Measurements from ENCODE around the gene MAEA. TPM values are rescaled to one million over a fixed set of nuclear protein-coding genes. Genes with fewer than 3 reads are reported as not detected.

The MAEA gene
- total and polyA plus RNA-seq, 9 of the 15 experiments (the other 6 are each of a cell fraction or from before 2014, with no cell fraction given), result 2.1 to 86.5 (median 45.0) TPM

DNA sequence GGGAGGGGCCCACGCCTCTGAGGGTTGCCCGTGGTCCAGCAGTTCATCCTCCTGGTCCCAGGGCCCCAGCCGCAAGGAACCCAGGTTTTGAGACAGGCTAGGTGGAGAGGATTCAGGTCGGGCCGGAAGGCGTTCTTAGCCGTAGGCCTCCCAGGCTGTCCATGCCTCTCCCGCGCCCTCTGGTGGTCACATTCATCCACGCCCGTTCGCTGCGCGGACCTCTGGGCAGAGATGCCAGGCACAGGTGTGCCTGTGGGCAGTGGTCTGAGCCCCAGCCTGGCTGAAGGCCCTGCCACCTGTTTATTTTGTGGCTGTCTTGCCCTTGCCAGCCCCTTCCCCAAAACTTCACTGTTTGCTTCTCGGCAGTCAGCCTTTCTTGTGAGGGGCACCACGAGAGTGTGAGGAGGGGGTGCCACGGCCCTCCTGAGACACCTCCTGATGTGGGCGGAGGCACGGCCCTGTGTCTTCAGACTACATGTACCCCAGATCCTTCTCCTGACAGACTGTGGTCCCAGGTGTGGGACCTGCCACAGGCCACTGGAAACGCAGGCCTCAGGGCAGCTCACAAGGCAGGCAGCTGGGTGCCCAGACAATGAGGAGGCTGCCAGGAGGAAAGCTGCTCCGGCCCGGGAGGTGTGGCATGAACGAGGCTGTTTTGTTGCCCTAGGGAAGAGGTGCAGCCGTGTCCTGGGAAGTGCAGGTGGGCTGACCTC lies 62.3 kb downstream of the MAEA start:
- H3K4me1 ChIP-seq (replicated peaks in 1 of 2; ENCODE audit: control insufficient read depth in 2 of 2, insufficient read depth in 2 of 2, low read length in 2 of 2), result peaks cover 7 to 71% of the 10 kb centered on the region in 2 experiments
- H2AFZ ChIP-seq (ENCODE audit: low read depth, low read length), result peak overlapping the region; percentile 42; the same call in 1 of the 2 replicates
- WGBS (ENCODE audit: insufficient coverage, low coverage, missing lambda C conversion rate), result 27% methylated on average over 24 of the region's 24 CpGs
- peak; percentile 87 for FAIRE-seq
- intact Hi-C loops (cut with micrococcal nuclease) (loop anchor here (10.0 kb wide), 1 partner anchor 373 kb away; the partner anchor contains the start of genes TACC3 and TMEM129), in situ Hi-C loops (cut with MboI) (loop anchor here (5.0 kb wide), 2 partner anchors 220 to 275 kb away; no protein-coding TSS in a partner anchor)
- peak overlapping the region in 1 of 2 experiments; percentile 85; a peak in 1 of 4 replicates for H3K9ac ChIP-seq (ENCODE audit: insufficient read depth in 1 of 2, low read depth in 2 of 2, low read length in 2 of 2)
- H3K9me1 ChIP-seq (ENCODE audit: control insufficient read depth, insufficient read depth, low read length), result peaks cover 4% of the 10 kb centered on the region
- no peak overlapping the region for H3K4me2 ChIP-seq (ENCODE audit: insufficient read depth, low read length)
- H3K9me3 ChIP-seq (replicated peaks; ENCODE audit: control insufficient read depth, insufficient read depth, low read depth, low read length), result no peaks in the 10 kb centered on the region
- no peak overlapping the region for H3K27ac ChIP-seq (ENCODE audit: extremely low read depth, low read depth, low read length)
- H3K27me3 ChIP-seq (ENCODE audit: control insufficient read depth in 2 of 2, insufficient read depth in 2 of 2, low read length in 2 of 2), result no peaks in the 10 kb centered on the region
- H3K4me3 ChIP-seq, result no peak overlapping the region
- BruUV-seq (replicated peaks), result no TSS peak
- ChIA-PET POLR2A (no interaction called here), CTCF (ENCODE audit: low intra/inter-chr PET ratio) (interaction anchor here (0.6 to 1.4 kb wide), 3 partner anchors 161 to 374 kb away, joined by 4 to 11 read pairs (median 4); no protein-coding TSS in a partner anchor)
- DNase-seq (ENCODE audit: extremely low read depth in 1 of 4, low spot score in 3 of 4), result peak; percentile 78 to 82 (median 80)
- H3K79me2 ChIP-seq (ENCODE audit: control insufficient read depth, insufficient read depth, low read length), result peaks cover 16% of the 10 kb centered on the region; the same call in 2 of the 3 replicates
- H4K20me1 ChIP-seq (replicated peaks; ENCODE audit: control insufficient read depth, insufficient read depth, low read length), result peaks cover 10% of the 10 kb centered on the region; the same call in 1 of the 2 replicates
- H3K36me3 ChIP-seq (ENCODE audit: control insufficient read depth, insufficient read depth, low read length), result peaks cover 43% of the 10 kb centered on the region; the same call in 2 of the 3 replicates
- peak; percentile 63 for ATAC-seq
- no peak for TF ChIP-seq NR4A1 (CRISPR knock-in tag; IDR thresholded peaks at IDR 0.05)
- TF ChIP-seq NR4A1 (tag; IDR thresholded peaks at IDR 0.05), result no peak
- 0 out of 2 replicates have a peak, but pooled peaks have one; percentile 16 for TF ChIP-seq TARDBP (IDR thresholded peaks at IDR 0.05)
- TF ChIP-seq ZNF282 (CRISPR knock-in tag; IDR thresholded peaks at IDR 0.05), result 0 out of 2 replicates have a peak, but pooled peaks have one; percentile 54
- TF ChIP-seq TSC22D4 (tag; IDR thresholded peaks at IDR 0.05), result no peak
- peak; percentile 78 for TF ChIP-seq XRCC5 (IDR thresholded peaks at IDR 0.05; ENCODE audit: low read depth, low read length)
- TF ChIP-seq CREM (IDR thresholded peaks at IDR 0.05; ENCODE audit: low read depth), result 0 out of 2 replicates have a peak, but pooled peaks have one; percentile 41
- 0 out of 2 replicates have a peak, but pooled peaks have one; percentile 34 for TF ChIP-seq POLR2G (IDR thresholded peaks at IDR 0.05; ENCODE audit: low read depth, low read length)
- TF ChIP-seq, protein P1, sequence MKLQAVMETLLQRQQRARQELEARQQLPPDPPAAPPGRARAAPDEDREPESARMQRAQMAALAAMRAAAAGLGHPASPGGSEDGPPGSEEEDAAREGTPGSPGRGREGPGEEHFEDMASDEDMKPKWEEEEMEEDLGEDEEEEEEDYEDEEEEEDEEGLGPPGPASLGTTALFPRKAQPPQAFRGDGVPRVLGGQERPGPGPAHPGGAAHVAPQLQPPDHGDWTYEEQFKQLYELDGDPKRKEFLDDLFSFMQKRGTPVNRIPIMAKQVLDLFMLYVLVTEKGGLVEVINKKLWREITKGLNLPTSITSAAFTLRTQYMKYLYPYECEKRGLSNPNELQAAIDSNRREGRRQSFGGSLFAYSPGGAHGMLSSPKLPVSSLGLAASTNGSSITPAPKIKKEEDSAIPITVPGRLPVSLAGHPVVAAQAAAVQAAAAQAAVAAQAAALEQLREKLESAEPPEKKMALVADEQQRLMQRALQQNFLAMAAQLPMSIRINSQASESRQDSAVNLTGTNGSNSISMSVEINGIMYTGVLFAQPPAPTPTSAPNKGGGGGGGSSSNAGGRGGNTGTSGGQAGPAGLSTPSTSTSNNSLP (IDR thresholded peaks at IDR 0.05; ENCODE audit: borderline replicate concordance, low read depth, low read length), result no peak
- TF ChIP-seq BCOR (IDR thresholded peaks at IDR 0.05), result 0 out of 2 replicates have a peak, but pooled peaks have one; percentile 13
- TF ChIP-seq STAG1 (CRISPR knock-in tag; IDR thresholded peaks at IDR 0.05; ENCODE audit: borderline replicate concordance), result peak; percentile 89; the same call in 1 of the 2 replicates
- no peak for TF ChIP-seq TEAD4 (IDR thresholded peaks at IDR 0.05; ENCODE audit: low read length)
- TF ChIP-seq TEAD4 (CRISPR knock-in tag; IDR thresholded peaks at IDR 0.05; ENCODE audit: borderline replicate concordance), result no peak
- peak; percentile 39; the same call in 1 of the 2 replicates for TF ChIP-seq ZNF143 (CRISPR knock-in tag; IDR thresholded peaks at IDR 0.05)
- TF ChIP-seq SMC3 (conservative IDR thresholded peaks at IDR 0.05; ENCODE audit: insufficient read depth, low read depth, low read length), result peak; percentile 91
- TF ChIP-seq SRSF9 (IDR thresholded peaks at IDR 0.05; ENCODE audit: borderline replicate concordance, low read depth, low read length), result no peak
- TF ChIP-seq RB1 (IDR thresholded peaks at IDR 0.05; ENCODE audit: low read depth), result peak; percentile 44; the same call in 1 of the 2 replicates
- TF ChIP-seq MAZ (CRISPR knock-in tag; conservative IDR thresholded peaks at IDR 0.05 in 1 of 2, IDR thresholded peaks at IDR 0.05 in 1 of 2), result 0 out of 4 replicates have a peak, but pooled peaks of 1 of the 2 experiments have one; percentile 33
- TF ChIP-seq, protein P2, sequence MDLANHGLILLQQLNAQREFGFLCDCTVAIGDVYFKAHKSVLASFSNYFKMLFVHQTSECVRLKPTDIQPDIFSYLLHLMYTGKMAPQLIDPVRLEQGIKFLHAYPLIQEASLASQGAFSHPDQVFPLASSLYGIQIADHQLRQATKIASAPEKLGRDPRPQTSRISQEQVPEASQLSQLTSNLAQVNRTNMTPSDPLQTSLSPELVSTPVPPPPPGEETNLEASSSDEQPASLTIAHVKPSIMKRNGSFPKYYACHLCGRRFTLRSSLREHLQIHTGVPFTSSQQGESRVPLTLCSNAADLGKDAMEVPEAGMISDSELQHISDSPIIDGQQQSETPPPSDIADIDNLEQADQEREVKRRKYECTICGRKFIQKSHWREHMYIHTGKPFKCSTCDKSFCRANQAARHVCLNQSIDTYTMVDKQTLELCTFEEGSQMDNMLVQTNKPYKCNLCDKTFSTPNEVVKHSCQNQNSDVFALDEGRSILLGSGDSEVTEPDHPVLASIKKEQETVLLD (IDR thresholded peaks at IDR 0.05), result 0 out of 2 replicates have a peak, but pooled peaks have one; percentile 26
